Measurements from ENCODE around the gene SOCS6. TPM values are rescaled to one million over a fixed set of nuclear protein-coding genes. Genes with fewer than 3 reads are reported as not detected.
"Not testable (repeated sequence)": the region's sequence is repeated elsewhere in the genome, so short reads cannot be mapped to it uniquely, and the experiment has no call there.

Gene SOCS6
- total RNA-seq, 1 donor from 2014 or later, result 5.5 TPM

GRCh38 chr18:70362258-70362657, 73.4 kb downstream of the SOCS6 start:
- no peak overlapping the region for H3K4me3 ChIP-seq
- H3K36me3 ChIP-seq, result no peaks in the 10 kb centered on the region
- intact Hi-C loops (cut with DNase I), result no loop called here
- no peaks in the 10 kb centered on the region for H3K9me3 ChIP-seq
- no peak overlapping the region for H3K27ac ChIP-seq
- TF ChIP-seq CTCF (IDR thresholded peaks at IDR 0.05), result no peak
- no peaks in the 10 kb centered on the region for H3K4me1 ChIP-seq
- no peak for DNase-seq (ENCODE audit: low spot score in 2 of 2)
- H3K27me3 ChIP-seq, result no peaks in the 10 kb centered on the region

DNA sequence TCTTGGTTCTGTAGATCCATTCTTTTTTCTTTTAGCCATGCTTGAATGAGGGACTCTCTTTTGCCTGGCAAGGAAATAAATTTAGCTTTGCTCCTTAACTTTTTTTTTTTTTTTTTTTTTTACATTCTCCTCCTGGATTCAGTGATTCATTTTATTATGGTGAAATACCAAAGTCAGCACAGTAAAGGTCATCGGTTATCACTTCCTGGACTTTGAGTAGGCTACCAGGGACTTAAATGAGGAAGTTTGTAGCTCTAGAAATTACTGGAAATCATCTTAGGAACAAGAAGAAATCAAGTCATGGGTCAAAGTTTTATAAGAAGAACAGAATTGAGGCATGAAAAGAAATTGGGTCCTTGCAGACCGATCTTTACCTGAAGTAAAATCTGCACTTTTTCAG, 75.0 kb downstream of the SOCS6 start:
- no peaks in the 10 kb centered on the region for H3K4me1 ChIP-seq
- no peaks in the 10 kb centered on the region for H3K9me3 ChIP-seq
- TF ChIP-seq CTCF (IDR thresholded peaks at IDR 0.05), result no peak
- no peak for DNase-seq (ENCODE audit: low spot score in 2 of 2)
- H3K27ac ChIP-seq, result no peak overlapping the region
- no peaks in the 10 kb centered on the region for H3K27me3 ChIP-seq
- intact Hi-C loops (cut with DNase I), result no loop called here
- H3K4me3 ChIP-seq, result no peak overlapping the region
- H3K36me3 ChIP-seq, result no peaks in the 10 kb centered on the region

GRCh38 chr18:70365361-70365760, 76.5 kb downstream of the SOCS6 start:
- Histone ChIP-seq H3K36me3 (no peaks in the 10 kb centered on the region), H3K4me1 (no peaks in the 10 kb centered on the region), H3K4me3 (no peak overlapping the region), H3K9me3 (no peaks in the 10 kb centered on the region), H3K27me3 (no peaks in the 10 kb centered on the region), H3K27ac (no peak overlapping the region)
- intact Hi-C loops (cut with DNase I), result no loop called here
- no peak for DNase-seq (ENCODE audit: low spot score in 2 of 2)
- no peak for TF ChIP-seq CTCF (IDR thresholded peaks at IDR 0.05)

DNA sequence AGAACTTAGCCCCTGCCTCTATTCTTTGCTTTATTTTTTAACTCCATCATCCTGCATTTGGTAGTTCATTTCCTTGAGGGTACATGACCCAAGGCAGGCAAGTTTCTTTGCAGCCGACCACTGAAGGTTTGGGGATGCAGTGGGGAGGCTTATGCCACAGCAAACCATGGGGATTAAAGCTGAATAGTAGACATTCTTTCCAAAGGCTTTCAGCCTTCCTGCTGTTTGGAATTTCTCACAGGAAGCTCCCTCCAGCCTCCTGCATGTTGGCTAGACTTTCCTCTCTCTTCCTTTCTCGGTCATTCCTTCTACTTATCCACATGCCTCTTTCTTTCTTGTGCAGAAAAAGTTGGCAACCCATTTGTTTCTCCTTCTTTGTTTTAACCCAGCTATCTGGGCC, 77.3 kb downstream of the SOCS6 start:
- H3K36me3 ChIP-seq, result no peaks in the 10 kb centered on the region
- no peak for DNase-seq (ENCODE audit: low spot score in 2 of 2)
- no peak overlapping the region for H3K27ac ChIP-seq
- intact Hi-C loops (cut with DNase I), result no loop called here
- no peak overlapping the region for H3K4me3 ChIP-seq
- no peak for TF ChIP-seq CTCF (IDR thresholded peaks at IDR 0.05)
- no peaks in the 10 kb centered on the region for H3K27me3 ChIP-seq
- H3K9me3 ChIP-seq, result no peaks in the 10 kb centered on the region
- H3K4me1 ChIP-seq, result no peaks in the 10 kb centered on the region

DNA sequence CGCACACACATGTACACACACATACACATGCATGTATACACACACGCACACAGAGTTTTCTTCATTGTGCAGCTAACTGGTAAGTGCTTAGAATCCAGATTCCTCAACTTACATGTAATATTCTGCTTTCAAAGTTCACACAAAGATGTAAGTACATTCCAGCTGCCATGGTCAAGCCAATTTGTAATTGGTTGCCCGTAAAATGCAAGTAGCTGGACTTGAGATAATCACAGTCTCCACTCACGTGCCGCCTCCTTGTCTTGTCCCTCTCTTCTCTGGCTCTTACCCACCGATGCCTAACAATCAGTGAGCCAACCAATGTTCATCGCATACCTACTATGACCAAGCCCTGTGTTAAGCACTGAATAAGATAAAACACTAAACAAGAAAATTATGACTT, 77.8 kb downstream of the SOCS6 start:
- Histone ChIP-seq H3K27ac (no peak overlapping the region), H3K27me3 (no peaks in the 10 kb centered on the region), H3K9me3 (no peaks in the 10 kb centered on the region), H3K4me3 (no peak overlapping the region), H3K36me3 (no peaks in the 10 kb centered on the region), H3K4me1 (no peaks in the 10 kb centered on the region)
- no peak for TF ChIP-seq CTCF (IDR thresholded peaks at IDR 0.05)
- intact Hi-C loops (cut with DNase I), result no loop called here
- no peak for DNase-seq (ENCODE audit: low spot score in 2 of 2)

GRCh38 chr18:70367344-70367743, 78.5 kb downstream of the SOCS6 start:
- H3K9me3 ChIP-seq; H3K36me3 ChIP-seq; H3K27me3 ChIP-seq; H3K4me3 ChIP-seq; intact Hi-C loops (cut with DNase I); H3K4me1 ChIP-seq; DNase-seq (ENCODE audit: low spot score in 2 of 2); H3K27ac ChIP-seq: not testable (repeated sequence)
